MCF 10A (cell line): ENCODE data around the gene HS6ST1. TPM values are rescaled to one million over a fixed set of nuclear protein-coding genes. Genes with fewer than 3 reads are reported as not detected.
A peak's percentile ranks its signal among the peaks of the same experiment; 100 is the strongest.

ENCODE experiments used
- BruUV-seq: library from RNA; stranded (reverse); fragments of 400-500 nt; replicated peaks from 2 replicates; lab custom pipeline; 2021; lab: Mats Ljungman, UMichigan
- CTCF ChIA-PET: fragments of 300-600 bp; sonication (Branson Sonifier 250); formaldehyde crosslinking; extraction: SDS; loops from one replicate; lab custom pipeline; 2021; ENCODE audit warnings: antibody characterized with exemption, inconsistent platforms; lab: Yijun Ruan, JAX
- POLR2A ChIA-PET: fragments of 300-600, 350-650 bp; sonication (Branson Sonifier 250); formaldehyde crosslinking; extraction: SDS; loops from one replicate; lab custom pipeline; 2020; ENCODE audit warnings: antibody characterized with exemption, inconsistent platforms; lab: Yijun Ruan, JAX
- DNase-seq: peaks from one replicate; pipeline ENCODE4 v3.0.0-alpha.2; 2018; ENCODE audit not compliant: unreplicated experiment
- H3K27ac Mint-ChIP-seq: one replicate; pipeline ENCODE4 v1.8.0; 2022; ENCODE audit warnings: mild to moderate bottlenecking, low read depth, mixed read lengths; ENCODE audit not compliant: unreplicated experiment
- H3K27me3 Mint-ChIP-seq: one replicate; pipeline ENCODE4 v1.8.0; 2022; ENCODE audit warnings: mixed read lengths; ENCODE audit not compliant: insufficient read depth, unreplicated experiment
- H3K36me3 Mint-ChIP-seq: one replicate; pipeline ENCODE4 v1.8.0; 2022; ENCODE audit warnings: mild to moderate bottlenecking, moderate library complexity, mixed read lengths; ENCODE audit not compliant: insufficient read depth, unreplicated experiment
- H3K4me1 Mint-ChIP-seq: one replicate; pipeline ENCODE4 v1.8.0; 2022; ENCODE audit warnings: mixed read lengths; ENCODE audit not compliant: insufficient read depth, unreplicated experiment
- H3K4me3 Mint-ChIP-seq: one replicate; pipeline ENCODE4 v1.8.0; 2022; ENCODE audit warnings: mild to moderate bottlenecking, moderate library complexity, mixed read lengths; ENCODE audit not compliant: unreplicated experiment
- H3K9me3 Mint-ChIP-seq: one replicate; pipeline ENCODE4 v1.8.0; 2022; ENCODE audit warnings: mixed read lengths; ENCODE audit not compliant: unreplicated experiment
- intact Hi-C: fragments of 100-400 bp; cut with micrococcal nuclease; formaldehyde crosslinking; loops from 2 replicates; pipeline ENCODE4 v1.14.1; 2022
- total RNA-seq: library from RNA; stranded (reverse); gene quantifications from 2 replicates; pipeline ENCODE4 v1.2.3, GENCODE V29; 2022
- TF ChIP-seq, protein P1 (sequence below): fragments of 200-600 bp; IDR thresholded peaks from one replicate; pipeline ENCODE4 v1.8.0; 2022; ENCODE audit warnings: antibody characterized with exemption, mild to moderate bottlenecking; ENCODE audit not compliant: unreplicated experiment

The HS6ST1 gene
- total RNA-seq, 1 experiment from 2014 or later, result 9.6 TPM

DNA sequence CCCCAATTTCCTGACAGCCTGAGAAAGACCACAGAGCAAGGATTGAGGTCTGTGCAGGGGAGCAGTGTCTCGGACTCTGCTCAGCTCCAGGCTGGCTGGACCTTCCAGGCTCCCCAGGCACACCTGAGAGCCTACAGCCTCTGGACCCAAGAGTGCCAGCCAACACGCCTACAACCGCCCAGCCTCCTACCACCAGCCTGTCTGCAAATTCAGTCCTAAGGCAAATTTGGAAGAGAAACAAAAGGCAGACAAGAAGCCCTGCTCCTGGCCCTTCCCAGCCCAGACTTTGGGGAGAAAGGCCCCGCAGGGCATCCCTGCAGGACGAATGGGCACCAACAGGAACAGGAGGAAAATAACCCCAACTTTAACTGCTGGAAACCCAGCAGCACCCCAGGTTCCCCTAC, 1.9 kb downstream of the HS6ST1 start:
- DNase-seq, result no peak
- intact Hi-C loops, result no loop called here
- Mint-ChIP-seq H3K27ac (peak overlapping the region; percentile 44), H3K27me3 (no peaks in the 10 kb centered on the region), H3K36me3 (peaks cover 6% of the 10 kb centered on the region), H3K9me3 (no peaks in the 10 kb centered on the region), H3K4me3 (peak overlapping the region; percentile 82), H3K4me1 (peaks cover 18% of the 10 kb centered on the region)
- POLR2A ChIA-PET, result interaction anchor here (0.7 to 1.0 kb wide), 4 partner anchors 10 to 287 kb away, joined by 3 to 9 read pairs (median 4); partner anchors contain the start of gene UGGT1
- BruUV-seq, result no TSS peak
- TF ChIP-seq, protein P1, sequence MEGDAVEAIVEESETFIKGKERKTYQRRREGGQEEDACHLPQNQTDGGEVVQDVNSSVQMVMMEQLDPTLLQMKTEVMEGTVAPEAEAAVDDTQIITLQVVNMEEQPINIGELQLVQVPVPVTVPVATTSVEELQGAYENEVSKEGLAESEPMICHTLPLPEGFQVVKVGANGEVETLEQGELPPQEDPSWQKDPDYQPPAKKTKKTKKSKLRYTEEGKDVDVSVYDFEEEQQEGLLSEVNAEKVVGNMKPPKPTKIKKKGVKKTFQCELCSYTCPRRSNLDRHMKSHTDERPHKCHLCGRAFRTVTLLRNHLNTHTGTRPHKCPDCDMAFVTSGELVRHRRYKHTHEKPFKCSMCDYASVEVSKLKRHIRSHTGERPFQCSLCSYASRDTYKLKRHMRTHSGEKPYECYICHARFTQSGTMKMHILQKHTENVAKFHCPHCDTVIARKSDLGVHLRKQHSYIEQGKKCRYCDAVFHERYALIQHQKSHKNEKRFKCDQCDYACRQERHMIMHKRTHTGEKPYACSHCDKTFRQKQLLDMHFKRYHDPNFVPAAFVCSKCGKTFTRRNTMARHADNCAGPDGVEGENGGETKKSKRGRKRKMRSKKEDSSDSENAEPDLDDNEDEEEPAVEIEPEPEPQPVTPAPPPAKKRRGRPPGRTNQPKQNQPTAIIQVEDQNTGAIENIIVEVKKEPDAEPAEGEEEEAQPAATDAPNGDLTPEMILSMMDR, result no peak
- CTCF ChIA-PET, result interaction anchor here (0.6 to 2.0 kb wide), 10 partner anchors 8 to 1080 kb away, joined by 3 to 7 read pairs (median 4); no protein-coding TSS in a partner anchor

DNA sequence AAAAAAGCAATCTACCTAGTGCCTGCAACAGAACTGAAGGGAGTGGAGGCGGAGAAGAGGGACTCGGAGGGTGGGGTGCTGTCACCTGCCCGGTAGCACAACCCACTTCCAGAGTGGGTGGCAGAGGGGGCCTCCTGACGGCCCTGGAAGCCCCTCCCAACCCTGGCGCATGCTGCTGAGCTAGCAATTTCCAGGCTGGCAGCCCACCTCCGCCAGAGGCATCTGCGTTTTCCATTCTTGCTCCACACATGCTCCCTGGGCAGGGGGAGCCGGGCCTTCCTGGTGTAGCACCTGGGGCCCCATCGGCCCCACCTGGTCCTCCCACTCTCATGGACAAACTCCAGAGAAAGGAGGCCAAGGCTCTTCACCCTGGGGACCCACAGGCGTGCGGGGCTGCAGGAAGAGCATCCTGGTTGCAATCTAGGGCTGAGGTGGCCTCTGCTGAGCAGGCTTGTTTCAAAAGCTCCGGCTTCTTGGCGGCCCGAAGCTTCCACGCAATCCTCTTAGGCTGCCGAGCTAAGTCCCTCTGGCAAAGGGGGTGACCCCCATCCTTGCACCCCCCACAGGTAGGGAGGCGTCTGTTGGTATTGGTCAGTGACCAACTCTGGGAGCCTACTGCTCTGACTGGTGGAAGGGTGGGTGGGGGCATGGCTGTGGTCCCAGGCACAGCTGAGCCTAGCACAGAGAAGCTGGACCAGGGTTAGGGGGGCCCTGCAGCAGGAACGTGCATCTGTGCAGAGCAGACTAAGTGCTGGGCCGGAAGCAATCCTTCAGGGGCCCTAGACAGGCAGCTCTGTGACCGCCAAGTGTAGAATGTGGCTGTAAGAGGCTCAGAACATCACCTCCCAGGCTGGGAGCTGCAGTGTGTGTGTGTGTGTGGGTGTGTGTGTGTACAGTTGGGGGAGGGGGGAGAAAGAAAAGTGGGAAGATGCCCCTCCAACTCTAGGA, 2.6 kb downstream of the HS6ST1 start:
- peaks cover 18% of the 10 kb centered on the region for H3K4me1 Mint-ChIP-seq
- BruUV-seq, result no TSS peak

DNA sequence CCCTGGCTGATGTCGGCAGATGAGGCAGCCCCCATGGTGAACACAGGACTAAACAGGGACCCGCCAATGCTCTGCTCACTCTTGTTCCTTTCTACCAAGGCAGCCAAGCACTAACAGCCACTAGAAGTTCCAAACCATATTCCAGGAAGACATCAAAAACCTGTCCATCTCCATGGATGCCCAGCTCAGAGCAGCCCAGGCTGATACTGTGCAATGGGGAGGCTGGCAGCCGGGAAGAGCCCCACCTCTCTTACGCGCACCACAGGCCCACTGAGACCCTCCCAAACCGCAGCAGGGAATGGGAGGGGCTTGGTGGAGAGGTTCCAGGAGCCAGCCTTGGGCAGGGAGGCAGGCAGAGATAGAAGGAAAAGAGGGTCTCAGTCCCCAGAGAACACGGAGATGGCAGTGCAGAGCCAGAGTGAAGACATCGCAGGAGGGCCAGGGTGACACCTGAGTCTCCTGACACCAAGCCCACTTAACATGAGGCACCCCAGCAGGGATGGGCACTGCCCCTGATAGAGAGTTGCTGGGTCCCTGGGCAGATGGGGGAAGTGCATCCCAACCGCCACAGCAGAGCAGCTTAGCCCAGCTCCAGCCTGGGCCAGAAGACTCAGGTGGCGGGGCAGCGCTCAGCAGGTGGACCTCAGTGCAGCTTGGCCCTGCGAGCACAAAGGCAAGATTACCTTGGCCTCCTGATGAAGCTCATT, 3.4 kb downstream of the HS6ST1 start:
- Mint-ChIP-seq H3K27me3 (no peaks in the 10 kb centered on the region), H3K4me1 (peaks cover 18% of the 10 kb centered on the region), H3K9me3 (no peaks in the 10 kb centered on the region), H3K27ac (no peak overlapping the region), H3K36me3 (peaks cover 6% of the 10 kb centered on the region), H3K4me3 (no peak overlapping the region)
- TF ChIP-seq, protein P1, result no peak
- no TSS peak for BruUV-seq
- no peak for DNase-seq
- ChIA-PET CTCF (interaction anchor here (0.5 to 1.2 kb wide), 2 partner anchors 9 to 17 kb away, joined by 3 to 5 read pairs; no protein-coding TSS in a partner anchor), POLR2A (interaction anchor here (0.6 kb wide), 1 partner anchor 1535 kb away, joined by 3 read pairs; no protein-coding TSS in a partner anchor)
- intact Hi-C loops, result no loop called here

More for the DNA sequence above, 2.6 kb downstream of the HS6ST1 start:
- intact Hi-C loops, result no loop called here
- Mint-ChIP-seq H3K27me3 (no peaks in the 10 kb centered on the region), H3K9me3 (no peaks in the 10 kb centered on the region), H3K36me3 (peaks cover 6% of the 10 kb centered on the region), H3K27ac (peak overlapping the region; percentile 44), H3K4me3 (peak overlapping the region; percentile 82)
- CTCF ChIA-PET, result interaction anchor here (0.7 to 2.0 kb wide), 6 partner anchors 10 to 1081 kb away, joined by 3 to 7 read pairs (median 4); no protein-coding TSS in a partner anchor
- POLR2A ChIA-PET, result interaction anchor here (0.6 to 1.0 kb wide), 2 partner anchors 9 to 1534 kb away, joined by 3 to 9 read pairs; no protein-coding TSS in a partner anchor
- TF ChIP-seq, protein P1, result no peak
- no peak for DNase-seq
